GM04503 (cell line): ENCODE data around the gene SEZ6L2.
"Not testable (repeated sequence)": the region's sequence is repeated elsewhere in the genome, so short reads cannot be mapped to it uniquely, and the experiment has no call there.

Source experiments
- DNase-seq: peaks from one replicate; pipeline ENCODE4 v3.0.0-alpha.2; 2012; ENCODE audit warnings: low read depth

Gene SEZ6L2

GRCh38 chr16:29881050-29881449 is 18.3 kb downstream of the SEZ6L2 start:
- no peak for DNase-seq

DNA sequence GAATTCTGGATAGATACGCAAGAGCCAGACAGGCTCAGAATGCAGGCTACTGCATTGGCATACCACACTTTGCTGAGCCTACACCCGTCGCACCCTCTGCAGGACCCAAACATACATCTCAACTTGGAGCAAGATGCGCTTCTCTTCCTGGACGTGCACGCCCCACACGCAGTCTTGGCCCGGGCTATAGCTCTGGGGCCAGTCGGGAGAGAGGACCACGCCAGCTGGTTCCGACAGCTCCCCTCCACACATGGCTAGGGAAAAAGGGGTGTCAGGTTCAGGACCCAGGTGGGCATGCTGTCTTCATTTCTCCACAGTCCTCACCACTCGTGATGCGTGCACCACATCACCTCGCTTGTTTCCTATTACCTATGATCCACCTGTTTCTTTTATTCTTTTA is 21.2 kb downstream of the SEZ6L2 start:
- no peak for DNase-seq

GRCh38 chr16:29877266-29877961 is 21.9 kb downstream of the SEZ6L2 start:
- DNase-seq = no peak

GRCh38 chr16:29876594-29877249 is 22.6 kb downstream of the SEZ6L2 start:
- DNase-seq = no peak

DNA sequence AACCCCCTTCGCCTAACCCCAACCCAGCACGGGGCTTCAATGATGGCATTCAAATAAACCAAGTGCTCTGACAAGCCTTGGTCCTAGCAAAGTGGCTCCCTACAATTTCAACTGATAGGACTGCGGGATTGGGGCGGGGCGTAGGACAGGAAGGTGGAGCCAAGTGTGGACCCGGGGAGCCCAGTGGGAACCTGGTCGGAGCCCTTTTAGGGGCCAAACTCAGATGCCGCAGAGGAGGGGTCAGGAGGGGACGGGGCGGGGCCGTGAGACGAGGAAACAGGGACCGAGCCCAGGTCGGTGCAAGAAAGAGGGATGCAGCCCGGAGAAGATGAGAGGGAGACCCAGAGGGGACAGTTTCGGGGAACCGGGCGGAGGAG is 23.1 kb downstream of the SEZ6L2 start:
- DNase-seq = no peak

- no peak for DNase-seq
Observed at GRCh38 chr16:29875206-29875605, 24.1 kb downstream of the SEZ6L2 start.

GRCh38 chr16:29873319-29873718 is 26.0 kb downstream of the SEZ6L2 start:
- no peak for DNase-seq

DNA sequence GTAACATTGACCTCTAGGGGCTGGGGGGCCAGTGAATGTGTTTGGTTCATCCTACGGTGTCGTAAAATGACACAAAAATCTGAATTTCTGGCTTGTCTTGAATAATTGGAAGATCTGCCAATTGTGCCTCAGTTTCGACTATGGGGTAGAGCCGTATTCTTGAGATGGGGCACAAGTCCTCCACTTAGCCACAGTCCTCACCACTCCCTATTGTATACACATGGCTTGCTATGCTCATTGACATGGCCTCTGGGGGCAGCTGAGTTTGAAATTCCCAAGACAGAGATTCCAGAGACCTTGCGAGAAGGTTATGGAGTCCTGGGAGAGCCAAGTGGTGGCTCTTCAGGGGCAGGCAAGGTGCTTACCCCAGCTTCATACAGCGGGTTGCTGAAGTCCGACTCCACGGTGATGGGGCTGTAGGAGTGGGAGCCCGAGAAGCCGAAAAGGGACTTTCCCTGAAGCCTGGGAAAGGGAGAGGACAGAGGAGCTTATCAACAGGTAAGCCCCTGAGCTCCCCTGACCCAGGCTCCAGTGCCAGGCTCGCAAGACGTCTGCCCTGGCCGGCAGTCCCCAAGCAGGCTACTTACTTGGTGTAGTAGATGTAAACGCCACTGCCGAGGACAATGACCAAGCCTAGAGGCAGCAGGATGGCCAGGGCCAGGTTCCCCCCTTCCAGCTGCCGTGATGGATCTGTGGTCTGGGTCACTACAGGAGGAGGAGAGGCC is 27.4 kb downstream of the SEZ6L2 start:
- DNase-seq = no peak

DNA sequence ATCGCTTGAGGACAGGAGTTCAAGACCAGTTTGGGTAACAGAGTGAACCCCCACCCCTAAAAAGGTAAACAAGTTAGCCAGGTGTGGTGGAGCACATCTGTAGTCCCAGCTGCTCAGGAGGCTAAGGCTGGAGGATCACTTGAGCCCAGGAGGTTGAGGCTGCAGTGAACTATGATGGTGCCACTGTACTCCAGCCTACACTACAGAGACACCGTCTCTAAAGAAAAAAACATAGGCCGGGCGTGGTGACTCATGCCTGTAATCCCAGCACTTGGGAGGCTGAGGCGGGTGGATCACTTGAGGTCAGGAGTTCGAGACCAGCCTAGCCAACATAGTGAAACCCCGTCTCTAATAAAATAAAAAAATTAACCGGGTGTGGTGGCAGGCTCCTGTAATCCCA is 30.3 kb downstream of the SEZ6L2 start:
- not testable (repeated sequence) for DNase-seq

- DNase-seq = no peak
Observed at GRCh38 chr16:29868396-29869009, 30.8 kb downstream of the SEZ6L2 start.

DNA sequence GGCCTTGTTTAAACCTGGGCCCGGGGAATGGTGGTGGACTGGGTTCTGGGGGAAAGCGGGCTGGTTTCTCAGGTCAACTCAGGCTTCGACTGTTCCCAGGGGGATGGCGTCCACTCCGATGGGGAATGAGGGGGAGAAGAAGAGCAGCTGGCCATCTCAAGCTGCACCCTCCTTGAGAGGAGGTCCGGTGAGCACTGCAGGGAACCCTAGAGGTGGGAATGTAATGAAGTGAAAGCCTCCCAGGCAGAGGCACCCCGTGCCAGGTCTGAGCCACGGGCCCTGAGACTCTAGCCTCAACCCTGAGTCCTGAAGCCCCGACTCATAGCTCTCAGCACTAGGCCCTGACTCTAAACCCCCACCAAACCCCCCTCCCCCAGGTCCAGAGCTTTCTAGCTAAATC is 35.1 kb downstream of the SEZ6L2 start:
- DNase-seq = no peak

- no peak for DNase-seq
Observed at GRCh38 chr16:29863669-29863984, 35.7 kb downstream of the SEZ6L2 start.

DNA sequence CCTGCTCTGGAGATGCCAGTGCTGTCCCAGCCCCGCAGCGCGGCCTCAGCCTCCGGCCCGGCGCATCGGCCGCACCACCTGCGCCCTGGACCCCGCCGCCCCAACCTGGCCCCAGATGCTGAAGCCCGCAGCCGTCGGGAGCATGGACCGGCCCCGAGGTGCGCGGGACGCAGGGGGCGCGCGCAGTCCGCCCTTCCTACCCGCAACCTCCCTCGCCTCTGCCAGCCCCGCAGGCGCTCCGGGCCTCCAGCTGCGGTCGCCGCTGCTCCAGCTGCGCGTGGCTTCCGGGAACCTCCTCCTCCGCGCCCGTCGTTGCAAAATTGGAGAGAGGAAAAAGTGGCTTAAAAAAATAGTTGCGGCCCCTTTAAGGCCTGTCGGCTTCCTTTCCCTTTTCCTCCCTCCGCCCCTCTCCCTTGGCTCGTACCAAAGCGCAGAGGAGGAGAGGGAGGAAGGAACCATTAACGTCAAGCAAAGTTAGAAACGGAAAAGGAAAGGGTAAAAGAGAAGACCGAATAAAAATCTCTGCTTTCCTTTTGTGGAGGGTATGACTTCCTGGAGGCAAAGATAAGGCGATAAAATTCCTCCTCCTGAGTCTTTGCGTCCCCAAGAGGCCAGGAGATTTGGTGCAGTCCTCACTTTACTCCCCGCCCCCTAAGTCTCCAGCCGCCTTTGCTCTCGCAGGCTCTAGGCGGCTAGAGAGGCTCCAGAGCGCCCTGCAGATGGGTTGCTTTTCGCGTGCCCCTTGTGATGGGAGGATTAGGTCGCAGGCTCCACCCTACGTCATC is 36.3 kb downstream of the SEZ6L2 start, which contains the start of gene CDIPT:
TSS of gene CDIPT (minus strand) at position 343 of the 785 bp plus-strand sequence. CDS start 369 bp downstream, outside the sequence.
- DNase-seq = peak; percentile 77

GRCh38 chr16:29862383-29862883 is 36.9 kb downstream of the SEZ6L2 start:
- no peak for DNase-seq

- DNase-seq = no peak
Observed at GRCh38 chr16:29860218-29860617, 39.1 kb downstream of the SEZ6L2 start.

DNA sequence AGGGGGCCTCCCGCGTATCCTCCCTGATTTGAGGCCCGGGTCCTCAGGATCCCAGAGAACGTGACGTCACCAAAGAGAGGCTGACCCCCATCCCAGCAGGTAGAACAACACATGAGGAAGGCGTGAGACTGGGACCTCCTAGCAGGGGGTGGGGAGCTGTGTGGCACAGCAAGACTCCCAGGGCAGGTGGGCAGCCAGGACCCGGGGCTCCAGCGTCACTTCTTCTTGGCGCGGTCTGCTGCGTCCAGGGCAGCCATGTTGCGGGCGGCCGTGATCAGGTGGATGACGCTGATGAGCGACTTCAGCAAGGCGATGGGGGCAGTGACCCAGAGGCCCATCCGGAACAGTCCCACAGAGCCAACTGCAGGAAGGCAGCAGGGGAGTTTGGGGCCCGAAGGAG is 40.4 kb downstream of the SEZ6L2 start:
- no peak for DNase-seq

GRCh38 chr16:29858149-29858849 is 41.1 kb downstream of the SEZ6L2 start:
- DNase-seq = no peak

GRCh38 chr16:29857133-29857760 is 42.1 kb downstream of the SEZ6L2 start:
- peak; percentile 88 for DNase-seq

DNA sequence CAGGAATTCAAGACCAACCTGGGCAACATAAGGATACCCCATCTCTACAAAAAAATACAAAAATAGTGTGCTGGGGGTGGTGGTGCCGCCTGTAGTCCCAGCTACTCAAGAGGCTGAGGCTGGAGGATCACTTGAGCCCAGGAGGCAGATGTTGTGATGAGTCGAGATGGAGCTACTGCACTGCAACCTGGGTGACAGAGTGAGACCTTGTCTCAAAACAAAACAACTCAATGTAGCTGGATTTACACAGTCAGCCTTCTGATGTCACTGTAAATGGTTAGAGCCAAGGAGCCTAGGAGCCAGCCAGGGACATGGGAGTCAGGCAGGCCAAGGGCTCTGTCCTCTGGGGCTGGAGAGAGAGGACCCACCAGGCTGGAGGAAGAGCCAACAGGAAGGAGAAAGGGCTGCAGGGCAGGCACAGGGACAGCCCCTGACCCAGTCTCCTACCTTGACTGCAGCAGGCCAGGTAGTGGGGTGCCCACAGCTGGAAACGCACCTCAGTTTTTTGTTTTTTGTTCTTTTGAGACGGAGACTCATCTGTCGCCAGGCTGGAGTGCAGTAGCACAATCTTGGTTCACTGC is 44.7 kb downstream of the SEZ6L2 start:
- DNase-seq = no peak

DNA sequence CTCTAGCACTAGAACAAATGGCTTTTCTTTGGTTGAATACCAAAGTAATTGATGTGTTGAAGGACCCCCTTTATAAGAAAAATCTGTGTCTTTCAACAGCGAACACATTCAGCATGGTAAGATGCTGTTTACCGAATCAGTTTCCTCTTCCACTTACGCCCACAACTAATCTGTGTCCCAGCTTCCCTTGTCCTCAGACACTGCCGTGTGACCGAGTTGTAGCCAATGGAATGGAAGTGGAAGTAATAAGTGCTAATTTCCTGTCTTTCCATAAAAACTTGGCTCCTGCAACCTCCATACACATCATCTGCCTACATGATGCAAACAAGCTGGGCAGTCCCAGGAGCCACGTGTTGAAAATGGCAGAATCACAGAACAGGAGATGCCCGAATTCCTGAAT is 46.7 kb downstream of the SEZ6L2 start:
- peak; percentile 54 for DNase-seq
